Measurements from ENCODE around the gene UMODL1. TPM values are rescaled to one million over a fixed set of nuclear protein-coding genes. Genes with fewer than 3 reads are reported as not detected.

UMODL1 gene
- total and polyA plus RNA-seq, 2 experiments from 2014 or later: 0.15 to 0.47 TPM

- H2AFZ ChIP-seq: no peak overlapping the region
- WGBS (ENCODE audit: low lambda C conversion rate, missing lambda C conversion rate): 84% methylated on average over 4 of the region's 4 CpGs
- no peak overlapping the region for H3K4me2 ChIP-seq
- no peaks in the 10 kb centered on the region for H4K20me1 ChIP-seq (ENCODE audit: insufficient read depth, poor library complexity, severe bottlenecking)
- H3K27ac ChIP-seq: no peak overlapping the region
- no peak overlapping the region for H3K4me3 ChIP-seq
- H3K27me3 ChIP-seq: no peaks in the 10 kb centered on the region
- no peaks in the 10 kb centered on the region for H3K9me3 ChIP-seq (ENCODE audit: low read depth)
- DNase-seq (ENCODE audit: low spot score): no peak
- no peak for TF ChIP-seq EZH2 (IDR thresholded peaks at IDR 0.05; ENCODE audit: borderline replicate concordance)
- TF ChIP-seq CTCF (IDR thresholded peaks at IDR 0.05; ENCODE audit: poor library complexity): no peak
- TF ChIP-seq EZH2phosphoT487 (IDR thresholded peaks at IDR 0.05; ENCODE audit: low read depth, severe bottlenecking, unreplicated experiment): no peak
- H3K79me2 ChIP-seq: no peaks in the 10 kb centered on the region
- H3K4me1 ChIP-seq (ENCODE audit: insufficient read depth): no peaks in the 10 kb centered on the region
- no peaks in the 10 kb centered on the region for H3K36me3 ChIP-seq (replicated peaks; ENCODE audit: insufficient read depth, low read depth)
- no peaks in the 10 kb centered on the region for H3K9me2 ChIP-seq (replicated peaks; ENCODE audit: insufficient read depth)
These were observed 40.8 kb upstream of the UMODL1 start for GRCh38 chr21:42030311-42030710.

- Histone ChIP-seq H3K36me3 (replicated peaks; ENCODE audit: insufficient read depth, low read depth) (no peaks in the 10 kb centered on the region), H3K27me3 (no peaks in the 10 kb centered on the region), H3K4me3 (no peak overlapping the region), H3K79me2 (no peaks in the 10 kb centered on the region), H2AFZ (no peak overlapping the region), H3K4me1 (ENCODE audit: insufficient read depth) (no peaks in the 10 kb centered on the region), H3K9me2 (replicated peaks; ENCODE audit: insufficient read depth) (no peaks in the 10 kb centered on the region), H3K9me3 (ENCODE audit: low read depth) (no peaks in the 10 kb centered on the region), H4K20me1 (ENCODE audit: insufficient read depth, poor library complexity, severe bottlenecking) (no peaks in the 10 kb centered on the region), H3K4me2 (no peak overlapping the region), H3K27ac (no peak overlapping the region)
- TF ChIP-seq EZH2phosphoT487 (IDR thresholded peaks at IDR 0.05; ENCODE audit: low read depth, severe bottlenecking, unreplicated experiment) (no peak), CTCF (IDR thresholded peaks at IDR 0.05; ENCODE audit: poor library complexity) (no peak)
- DNase-seq (ENCODE audit: low spot score): no peak
- WGBS (ENCODE audit: low lambda C conversion rate, missing lambda C conversion rate): 93% methylated on average over 9 of the region's 9 CpGs
These were observed 39.9 kb upstream of the UMODL1 start for GRCh38 chr21:42031241-42031640.

- H2AFZ ChIP-seq: no peak overlapping the region
- no peak overlapping the region for H3K27ac ChIP-seq
- no peak overlapping the region for H3K4me2 ChIP-seq
- TF ChIP-seq EZH2 (IDR thresholded peaks at IDR 0.05; ENCODE audit: borderline replicate concordance) (no peak), EZH2phosphoT487 (IDR thresholded peaks at IDR 0.05; ENCODE audit: low read depth, severe bottlenecking, unreplicated experiment) (no peak), CTCF (IDR thresholded peaks at IDR 0.05; ENCODE audit: poor library complexity) (no peak)
- DNase-seq (ENCODE audit: low spot score): no peak
- H3K36me3 ChIP-seq (replicated peaks; ENCODE audit: insufficient read depth, low read depth): no peaks in the 10 kb centered on the region
- H3K9me2 ChIP-seq (replicated peaks; ENCODE audit: insufficient read depth): no peaks in the 10 kb centered on the region
- no peaks in the 10 kb centered on the region for H3K4me1 ChIP-seq (ENCODE audit: insufficient read depth)
- H4K20me1 ChIP-seq (ENCODE audit: insufficient read depth, poor library complexity, severe bottlenecking): no peaks in the 10 kb centered on the region
- no peak overlapping the region for H3K4me3 ChIP-seq
- 89% methylated on average over 4 of the region's 4 CpGs for WGBS (ENCODE audit: low lambda C conversion rate, missing lambda C conversion rate)
- H3K9me3 ChIP-seq (ENCODE audit: low read depth): no peaks in the 10 kb centered on the region
- no peaks in the 10 kb centered on the region for H3K27me3 ChIP-seq
- H3K79me2 ChIP-seq: no peaks in the 10 kb centered on the region
These were observed 39.3 kb upstream of the UMODL1 start for GRCh38 chr21:42031816-42032215.

- H3K27ac ChIP-seq: no peak overlapping the region
- H2AFZ ChIP-seq: no peak overlapping the region
- no peak overlapping the region for H3K4me2 ChIP-seq
- no peaks in the 10 kb centered on the region for H3K36me3 ChIP-seq (replicated peaks; ENCODE audit: insufficient read depth, low read depth)
- H4K20me1 ChIP-seq (ENCODE audit: insufficient read depth, poor library complexity, severe bottlenecking): no peaks in the 10 kb centered on the region
- H3K27me3 ChIP-seq: no peaks in the 10 kb centered on the region
- no peaks in the 10 kb centered on the region for H3K9me2 ChIP-seq (replicated peaks; ENCODE audit: insufficient read depth)
- no peak overlapping the region for H3K4me3 ChIP-seq
- no peak for DNase-seq (ENCODE audit: low spot score)
- H3K79me2 ChIP-seq: no peaks in the 10 kb centered on the region
- no peaks in the 10 kb centered on the region for H3K4me1 ChIP-seq (ENCODE audit: insufficient read depth)
- TF ChIP-seq CTCF (IDR thresholded peaks at IDR 0.05; ENCODE audit: poor library complexity) (no peak), EZH2 (IDR thresholded peaks at IDR 0.05; ENCODE audit: borderline replicate concordance) (no peak), EZH2phosphoT487 (IDR thresholded peaks at IDR 0.05; ENCODE audit: low read depth, severe bottlenecking, unreplicated experiment) (no peak)
- 93% methylated on average over 2 of the region's 2 CpGs for WGBS (ENCODE audit: low lambda C conversion rate, missing lambda C conversion rate)
- no peaks in the 10 kb centered on the region for H3K9me3 ChIP-seq (ENCODE audit: low read depth)
These were observed 38.9 kb upstream of the UMODL1 start for GRCh38 chr21:42032266-42032665.
